ENCODE data around the gene SPANXD.
"Not testable (repeated sequence)": the region's sequence is repeated elsewhere in the genome, so short reads cannot be mapped to it uniquely, and the experiment has no call there.

The SPANXD gene

GRCh38 chrX:141698639-141699038 is at the start of gene SPANXD:
SPANXD (minus strand) TSS chrX:141698739; CDS start chrX:141698405, 334 bp downstream.
- intact Hi-C loops (cut with DNase I; ENCODE audit: low total_unique reads); H3K4me1 ChIP-seq; H3K27ac ChIP-seq; DNase-seq; H3K36me3 ChIP-seq; H3K4me3 ChIP-seq; H3K27me3 ChIP-seq; H3K9me3 ChIP-seq: not testable (repeated sequence)

GRCh38 chrX:141742666-141743065 is 44.1 kb upstream of the SPANXD start:
- no peak for TF ChIP-seq CTCF (IDR thresholded peaks at IDR 0.05)
- Histone ChIP-seq H3K27me3 (no peaks in the 10 kb centered on the region), H3K36me3 (no peaks in the 10 kb centered on the region), H3K27ac (no peak overlapping the region), H3K4me3 (no peak overlapping the region), H3K9me3 (peaks cover 0 to 11% (median 0%) of the 10 kb centered on the region in 3 donors), H3K4me1 (no peaks in the 10 kb centered on the region)
- no peak for DNase-seq
- intact Hi-C loops (cut with DNase I; ENCODE audit: low total_unique reads): no loop called here

- Histone ChIP-seq H3K27me3 (no peaks in the 10 kb centered on the region), H3K36me3 (no peaks in the 10 kb centered on the region), H3K27ac (no peak overlapping the region), H3K4me1 (peaks cover 0 to 5% (median 0%) of the 10 kb centered on the region in 4 donors), H3K4me3 (no peak overlapping the region), H3K9me3 (no peaks in the 10 kb centered on the region)
- no peak for TF ChIP-seq CTCF (IDR thresholded peaks at IDR 0.05)
- intact Hi-C loops (cut with DNase I; ENCODE audit: low total_unique reads): no loop called here
- DNase-seq: no peak
These were observed 38.1 kb upstream of the SPANXD start for GRCh38 chrX:141736656-141737055.

- Histone ChIP-seq H3K36me3 (no peaks in the 10 kb centered on the region), H3K4me3 (no peak overlapping the region), H3K4me1 (peaks cover 0 to 5% (median 0%) of the 10 kb centered on the region in 4 donors), H3K27ac (no peak overlapping the region), H3K9me3 (no peaks in the 10 kb centered on the region), H3K27me3 (no peaks in the 10 kb centered on the region)
- no peak for TF ChIP-seq CTCF (IDR thresholded peaks at IDR 0.05)
- intact Hi-C loops (cut with DNase I; ENCODE audit: low total_unique reads): no loop called here
- no peak for DNase-seq
These were observed 34.8 kb upstream of the SPANXD start for GRCh38 chrX:141733371-141733770.

- H3K27ac ChIP-seq: no peak overlapping the region
- no peaks in the 10 kb centered on the region for H3K36me3 ChIP-seq
- no peaks in the 10 kb centered on the region for H3K9me3 ChIP-seq
- intact Hi-C loops (cut with DNase I; ENCODE audit: low total_unique reads): no loop called here
- H3K27me3 ChIP-seq: no peaks in the 10 kb centered on the region
- H3K4me1 ChIP-seq: peaks cover 0 to 5% (median 0%) of the 10 kb centered on the region in 4 donors
- no peak for TF ChIP-seq CTCF (IDR thresholded peaks at IDR 0.05)
- DNase-seq: no peak
- no peak overlapping the region for H3K4me3 ChIP-seq
These were observed 33.5 kb upstream of the SPANXD start for GRCh38 chrX:141732031-141732430.

GRCh38 chrX:141724186-141724585 is 25.6 kb upstream of the SPANXD start:
- no peak for DNase-seq
- intact Hi-C loops (cut with DNase I; ENCODE audit: low total_unique reads): no loop called here
- H3K4me3 ChIP-seq: no peak overlapping the region
- H3K27ac ChIP-seq: no peak overlapping the region
- H3K27me3 ChIP-seq: no peaks in the 10 kb centered on the region
- no peaks in the 10 kb centered on the region for H3K9me3 ChIP-seq
- no peaks in the 10 kb centered on the region for H3K4me1 ChIP-seq
- H3K36me3 ChIP-seq: no peaks in the 10 kb centered on the region
- no peak for TF ChIP-seq CTCF (IDR thresholded peaks at IDR 0.05)
